Kidney capillary endothelial cell (primary cell): ENCODE measurements around the gene RAB26.

Source experiments
- DNase-seq: peaks from one replicate; pipeline ENCODE4 v3.0.0-alpha.2; 2018; ENCODE audit warnings: low spot score

RAB26 gene

GRCh38 chr16:2178321-2179106, 30.1 kb downstream of the RAB26 start:
- peak; percentile 41 for DNase-seq

DNA sequence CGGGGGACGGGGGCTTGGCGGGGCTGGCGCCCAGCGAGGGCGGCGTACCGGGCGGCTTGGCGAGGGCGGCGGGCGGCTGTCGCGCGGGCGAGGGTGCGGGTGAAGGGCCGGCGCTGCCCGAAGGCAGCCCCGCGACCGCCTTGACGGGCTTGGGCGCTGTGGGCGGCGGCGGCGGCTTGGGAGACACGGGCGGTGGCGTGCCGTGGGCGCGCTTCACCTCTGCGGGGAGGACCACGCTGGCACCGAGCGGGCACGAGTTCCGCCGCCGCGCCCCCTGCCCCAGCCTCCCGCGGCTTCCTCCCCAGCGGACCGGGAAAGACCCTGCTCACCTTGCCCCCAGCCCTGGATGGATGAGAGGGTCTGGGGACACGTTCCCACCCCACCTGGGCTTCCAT, 30.7 kb downstream of the RAB26 start:
- no peak for DNase-seq

DNA sequence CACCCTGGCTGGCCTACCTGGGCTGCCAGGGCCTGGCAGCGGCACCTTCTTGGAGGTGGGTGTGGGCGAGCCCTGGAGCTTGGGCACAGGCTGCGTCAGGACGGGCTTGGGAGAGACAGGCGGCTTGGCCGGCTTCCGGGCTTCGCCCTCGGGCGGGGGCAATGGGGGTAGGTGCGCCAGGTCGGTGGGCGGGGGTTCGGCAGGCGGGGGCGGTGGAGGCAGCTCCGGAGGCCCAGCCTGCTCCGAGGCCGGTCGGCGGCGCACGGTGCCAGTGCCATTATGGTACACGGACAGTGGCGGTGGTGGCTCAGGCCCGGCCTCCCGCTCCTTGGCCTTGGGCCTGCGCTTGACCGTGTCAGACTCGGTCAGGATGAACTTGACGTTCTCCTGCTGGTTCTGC, 31.2 kb downstream of the RAB26 start:
- no peak for DNase-seq

DNA sequence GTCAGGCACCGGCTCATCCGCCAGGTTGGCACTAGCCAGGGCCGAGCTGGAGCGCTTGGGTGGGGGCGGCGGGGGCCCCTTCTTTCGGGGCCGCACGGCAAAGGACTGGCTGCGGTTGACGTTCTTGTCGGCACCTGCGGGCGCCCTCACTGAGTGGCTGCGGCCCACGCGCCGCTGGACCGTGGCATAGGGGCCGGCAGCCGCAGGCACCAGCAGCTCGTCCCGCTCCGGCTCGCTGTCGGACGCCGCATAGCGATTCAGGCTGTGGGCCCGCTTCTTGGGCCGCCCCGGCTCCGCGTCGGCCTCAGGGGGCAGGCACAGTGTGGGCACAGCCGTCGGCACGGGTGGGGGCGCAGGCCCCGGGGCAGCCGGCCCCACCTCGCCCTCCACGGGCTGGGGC, 32.0 kb downstream of the RAB26 start:
- no peak for DNase-seq

DNA sequence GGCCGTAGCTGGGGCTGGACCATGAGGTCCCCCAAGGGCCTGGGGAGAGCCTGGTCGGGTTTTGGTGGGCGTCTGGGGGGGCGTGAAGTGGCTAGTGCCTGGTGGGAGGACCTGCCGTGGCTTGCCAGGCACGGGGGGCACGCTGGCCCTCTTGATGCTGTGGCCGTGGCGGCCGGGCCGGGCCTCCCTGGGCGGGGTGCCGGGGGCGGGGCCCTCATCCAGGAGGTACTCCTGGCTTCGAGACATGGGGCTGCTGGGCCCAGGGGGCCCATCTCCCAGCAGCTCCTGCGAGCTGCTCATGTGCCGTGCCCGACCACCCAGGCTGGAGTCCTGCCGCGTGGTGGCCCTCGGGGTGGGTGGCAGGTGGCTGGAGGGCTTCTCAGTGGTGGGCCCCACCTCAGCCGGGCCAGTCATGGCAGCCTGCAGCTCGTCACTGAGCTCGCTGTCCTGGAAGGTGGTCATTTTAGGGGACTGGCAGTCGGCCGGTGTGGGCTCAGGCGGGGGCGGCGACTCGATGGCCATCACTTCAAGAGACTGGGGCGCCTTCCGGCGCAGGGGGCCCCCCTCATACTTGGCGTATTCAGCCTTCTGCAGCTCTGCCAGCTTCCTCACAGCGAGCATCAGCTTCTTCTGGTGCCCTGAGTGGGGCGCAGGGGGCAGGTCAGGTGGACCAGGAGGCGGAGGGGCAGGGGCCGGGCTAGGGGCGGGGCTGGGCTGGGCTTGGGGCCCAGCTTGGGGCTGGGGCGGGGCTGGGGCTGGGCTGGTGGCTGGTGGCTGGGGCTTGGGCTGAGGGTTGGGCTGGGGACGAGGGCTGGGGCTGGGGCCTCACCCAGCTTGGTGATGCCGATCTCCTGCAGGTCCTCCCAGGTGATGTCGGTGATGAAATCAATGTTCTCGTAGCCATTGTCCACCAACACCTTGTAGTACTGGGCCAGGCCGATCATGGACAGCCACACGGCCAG, 32.8 kb downstream of the RAB26 start:
- DNase-seq = no peak

- no peak for DNase-seq
These were observed 33.5 kb downstream of the RAB26 start for GRCh38 chr16:2181952-2182351.

DNA sequence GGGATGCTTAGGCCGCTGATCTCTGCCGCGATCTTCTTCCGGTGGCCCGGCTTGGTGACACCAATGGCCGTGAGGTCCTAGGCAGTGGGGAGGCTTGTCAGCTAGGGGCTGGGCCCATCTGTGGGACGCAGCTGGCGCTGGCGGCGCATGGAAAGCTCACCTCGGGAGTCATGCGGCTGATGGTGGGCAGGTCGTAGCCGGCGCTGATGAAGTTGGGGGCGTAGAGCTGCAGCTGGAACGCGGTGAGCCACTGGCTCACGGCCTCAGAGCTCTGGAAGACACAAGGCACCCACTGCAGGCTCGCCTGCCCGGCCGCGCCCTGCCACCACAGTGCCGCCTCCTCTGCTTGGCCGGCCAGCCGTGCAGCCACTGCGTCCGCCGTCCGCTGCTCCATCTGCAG, 35.2 kb downstream of the RAB26 start:
- DNase-seq = no peak

DNA sequence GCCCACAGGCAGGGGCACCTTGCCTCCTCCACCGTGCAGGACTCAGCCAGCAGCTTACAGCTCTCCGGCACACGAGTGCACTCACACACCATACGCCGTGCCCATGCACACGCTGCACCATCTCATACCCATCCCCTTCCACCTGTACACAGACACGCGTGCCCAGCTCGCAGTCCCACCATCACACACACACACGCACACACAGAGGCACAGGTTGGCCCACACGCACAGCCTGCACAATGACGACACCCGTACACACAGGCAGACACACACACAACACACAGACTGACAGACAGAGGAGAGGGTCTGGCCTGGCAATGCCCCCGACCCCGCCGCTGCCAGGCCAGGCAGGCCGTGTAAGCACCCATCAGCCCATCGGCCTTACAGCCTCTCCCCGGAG, 35.9 kb downstream of the RAB26 start:
- no peak for DNase-seq

GRCh38 chr16:2184962-2185361, 36.5 kb downstream of the RAB26 start:
- DNase-seq = no peak

- no peak for DNase-seq
These were observed 37.6 kb downstream of the RAB26 start for GRCh38 chr16:2186064-2186463.

GRCh38 chr16:2186505-2186904, 38.1 kb downstream of the RAB26 start:
- no peak for DNase-seq

DNA sequence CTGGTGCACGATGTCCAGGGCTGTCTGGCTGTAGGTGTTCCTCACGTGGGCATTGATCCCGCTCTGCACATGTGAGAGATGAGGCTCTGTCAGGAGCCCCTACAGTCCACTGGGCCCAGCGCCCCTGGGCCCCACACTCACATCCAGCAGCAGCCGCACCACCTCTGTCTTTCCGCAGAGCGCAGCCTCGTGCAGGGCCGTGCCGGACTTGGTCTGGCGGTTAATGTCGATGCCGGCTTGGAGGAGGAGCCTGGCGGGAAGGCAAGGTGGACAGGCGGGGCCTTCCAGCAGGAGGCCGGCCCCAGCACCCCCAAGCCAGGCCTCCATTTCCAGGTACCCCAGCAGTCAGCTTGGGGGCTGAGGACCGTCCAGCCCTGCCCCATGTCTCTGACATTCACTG, 38.8 kb downstream of the RAB26 start:
- DNase-seq = no peak

DNA sequence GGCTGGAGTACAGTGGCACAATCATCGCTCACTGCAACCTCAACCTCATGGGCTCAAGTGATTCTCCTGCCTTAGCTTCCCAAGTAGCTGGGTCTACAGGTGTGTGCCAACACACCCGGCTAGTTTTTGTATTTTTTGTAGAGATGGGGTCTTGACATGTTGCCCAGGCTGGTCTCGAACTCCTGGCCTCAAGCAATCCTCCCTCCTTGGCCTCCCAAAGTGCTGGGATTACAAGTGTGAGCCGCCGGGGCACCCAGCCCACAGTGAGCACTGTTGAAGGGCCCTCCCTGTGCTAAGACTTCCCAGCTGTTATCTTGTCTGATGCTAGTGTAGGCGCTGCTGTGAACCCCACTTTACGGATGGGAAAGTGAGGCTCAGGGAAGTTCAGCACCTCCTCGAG, 40.0 kb downstream of the RAB26 start:
- no peak for DNase-seq

DNA sequence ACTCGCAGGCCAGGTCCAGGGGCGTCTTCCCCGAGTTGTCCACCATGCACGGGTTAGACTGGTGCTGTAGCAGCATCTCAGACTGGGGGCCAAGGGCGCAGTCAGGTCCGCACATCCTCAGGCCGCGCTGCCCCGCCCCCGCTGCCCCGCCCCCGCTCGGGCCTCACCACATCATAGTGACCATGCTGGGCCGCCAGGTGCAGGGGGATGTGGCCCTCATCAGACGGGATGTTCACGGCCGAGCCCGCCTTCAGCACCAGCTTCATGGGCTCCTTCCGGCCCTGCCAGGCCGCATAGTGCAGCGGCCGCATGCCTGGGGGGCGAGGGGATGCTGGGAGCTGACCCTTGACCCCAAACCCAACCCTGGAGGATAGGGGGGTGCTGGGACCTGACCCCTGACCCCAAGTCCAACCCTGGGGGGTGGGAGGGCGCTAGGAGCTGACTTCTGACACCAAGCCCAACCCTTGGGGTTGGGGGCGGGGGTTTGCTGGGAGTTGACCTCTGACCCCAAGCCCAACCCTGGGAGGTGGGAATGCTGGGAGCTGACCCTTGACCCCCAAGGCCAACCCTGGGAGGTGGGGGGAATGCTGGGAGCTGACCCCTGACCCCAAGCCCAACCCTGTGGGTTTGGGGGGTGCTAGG, 40.9 kb downstream of the RAB26 start:
- no peak for DNase-seq

GRCh38 chr16:2190002-2190658, 41.7 kb downstream of the RAB26 start:
- no peak for DNase-seq

DNA sequence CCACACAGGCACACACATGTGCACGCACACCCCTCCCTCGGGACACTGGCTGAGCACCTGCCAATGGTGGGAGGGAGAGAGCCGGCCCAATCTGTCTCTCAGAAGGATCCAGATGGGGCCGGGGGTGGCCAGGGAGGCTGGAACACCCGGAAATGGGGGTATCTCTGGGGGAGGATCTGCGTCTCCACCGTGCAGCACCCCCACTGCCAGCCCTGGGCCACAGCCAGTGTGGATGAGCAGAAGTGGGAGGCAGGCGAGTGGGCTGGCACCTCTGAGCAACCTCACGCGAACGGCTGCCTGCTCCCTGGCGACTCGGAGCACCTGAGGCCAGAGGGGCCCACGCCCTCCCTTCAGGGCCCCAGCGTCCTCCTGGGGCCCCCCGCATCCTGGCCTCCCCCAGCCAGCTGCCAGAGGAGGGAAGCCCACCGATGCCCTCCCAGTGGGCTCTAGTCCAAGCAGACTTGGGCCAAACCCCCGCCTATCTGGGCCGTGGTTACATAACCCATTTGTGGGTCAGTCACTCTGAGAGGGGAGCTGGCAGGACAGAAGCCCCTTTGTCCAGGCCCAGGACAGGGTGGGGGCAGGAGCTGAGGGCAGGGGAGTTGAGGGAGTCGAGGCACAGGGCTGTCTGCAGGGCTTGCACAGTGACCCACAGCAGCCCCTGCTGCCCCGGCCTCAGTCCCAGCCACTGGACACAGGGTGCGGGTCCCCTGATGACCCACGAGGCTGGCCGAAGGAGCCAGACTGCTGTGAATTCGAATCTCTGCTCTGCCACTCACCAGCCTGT, 42.4 kb downstream of the RAB26 start:
- DNase-seq = no peak

DNA sequence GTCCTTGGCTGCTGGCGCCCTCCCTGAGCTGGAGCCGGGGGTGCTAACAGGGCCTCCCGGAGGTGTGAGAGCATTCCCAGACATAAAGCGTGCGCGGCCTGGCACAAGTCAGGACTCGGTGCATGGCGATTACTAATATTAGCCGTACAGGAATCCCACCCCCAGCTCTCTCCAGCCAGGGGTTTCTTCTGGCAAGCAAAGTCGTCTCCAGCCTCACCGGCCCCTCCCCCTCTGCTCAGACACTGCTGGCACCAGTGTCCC, 43.0 kb downstream of the RAB26 start:
- DNase-seq = no peak

DNA sequence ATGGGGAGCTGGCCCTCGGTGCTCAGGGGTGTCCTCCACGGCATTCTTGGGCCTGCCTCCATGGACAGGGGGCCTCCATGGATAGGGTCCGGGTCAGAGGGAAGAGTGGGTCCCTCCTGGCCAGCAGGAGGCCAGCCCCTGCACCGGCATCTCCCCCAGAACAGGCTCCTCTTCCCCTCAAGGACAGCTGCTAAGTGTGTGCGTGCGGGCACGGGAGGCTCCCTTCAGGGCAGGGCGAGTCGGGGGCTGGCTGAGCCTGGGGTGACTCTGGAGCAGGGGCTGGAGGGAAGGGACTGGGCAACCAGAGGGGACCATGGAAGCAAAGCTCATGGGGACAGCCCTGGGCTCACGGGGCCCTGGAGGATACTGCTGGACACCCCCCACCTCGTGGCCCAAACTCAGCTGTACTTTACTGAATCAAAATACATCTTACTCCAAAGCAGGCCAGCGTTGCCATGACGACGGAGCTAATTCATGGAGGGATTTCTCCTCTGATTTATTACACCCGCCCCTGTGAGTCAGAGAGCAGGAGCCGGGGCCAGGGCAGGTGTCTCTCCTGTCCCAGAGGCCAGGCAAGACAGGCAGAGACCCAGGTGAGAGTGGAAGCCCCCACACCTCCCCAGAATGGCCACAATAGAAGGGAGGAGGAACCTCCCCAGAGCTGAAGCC, 45.9 kb downstream of the RAB26 start:
- DNase-seq = no peak

GRCh38 chr16:2194852-2195321, 46.5 kb downstream of the RAB26 start:
- peak; percentile 27 for DNase-seq

DNA sequence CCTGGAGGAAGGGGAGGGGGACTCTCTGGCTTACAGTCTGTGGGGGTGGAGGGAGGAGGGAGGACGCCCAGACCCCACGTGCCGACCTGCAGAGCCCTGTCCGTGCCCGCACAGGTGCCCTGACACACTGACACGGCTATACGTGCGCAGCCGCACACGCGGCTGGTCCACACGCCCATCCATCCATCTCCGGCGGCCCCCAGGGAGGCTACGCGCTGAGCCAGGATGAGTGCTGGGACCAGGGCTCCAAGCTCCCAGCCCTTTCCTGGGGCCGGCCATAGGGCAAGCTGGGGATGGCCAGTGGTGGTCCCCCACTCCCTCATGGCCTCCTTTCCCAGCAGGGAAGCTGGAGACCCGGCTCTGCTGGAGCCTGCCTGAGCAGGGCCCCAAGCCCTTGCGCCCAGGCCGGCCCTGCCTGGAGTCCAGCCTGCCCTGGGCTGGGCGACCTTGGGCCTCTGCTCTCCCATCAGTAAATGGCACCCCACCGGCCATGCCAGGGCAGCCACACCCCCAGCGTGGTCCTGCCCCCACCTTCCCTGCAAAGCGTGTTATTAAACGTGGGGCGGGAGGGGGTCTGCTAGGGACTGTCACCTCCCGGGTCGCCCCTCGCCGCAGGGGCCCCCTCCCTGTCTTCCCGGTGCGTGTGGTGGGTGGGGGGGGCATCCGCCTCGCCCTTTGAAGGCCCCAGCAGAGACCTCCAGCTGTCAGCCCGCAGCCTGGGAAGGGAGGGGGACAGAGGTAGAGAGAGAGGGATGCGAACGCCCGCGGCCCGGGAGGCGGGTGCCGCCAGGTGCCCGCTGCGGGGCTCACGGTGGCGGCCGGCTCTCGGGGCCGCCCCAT, 47.1 kb downstream of the RAB26 start:
- DNase-seq = no peak
